HEK293T (cell line): ENCODE data around the gene RGS7.

Experiments
- CTCF ChIA-PET: fragments of 350-600 bp; formaldehyde crosslinking; extraction: SDS; loops from one replicate; lab custom pipeline; 2021; ENCODE audit warnings: antibody characterized with exemption, inconsistent platforms; lab: Yijun Ruan, JAX
- POLR2A ChIA-PET: fragments of 350-600 bp; formaldehyde crosslinking; extraction: SDS; loops from one replicate; lab custom pipeline; 2020; ENCODE audit warnings: antibody characterized with exemption, inconsistent platforms; lab: Yijun Ruan, JAX
- DNase-seq: peaks from one replicate; pipeline ENCODE4 v3.0.0; 2012; ENCODE audit warnings: mixed read lengths; ENCODE audit errors: extremely low spot score
- ARNT ChIP-seq: fragments of 450-650 bp; IDR thresholded peaks from 2 replicates; pipeline ENCODE4 v1.6.1; 2017; ENCODE audit warnings: mild to moderate bottlenecking
- BHLHE40 ChIP-seq: fragments of 450-650 bp; IDR thresholded peaks from 2 replicates; pipeline ENCODE4 v1.6.1; 2016; ENCODE audit warnings: mild to moderate bottlenecking, moderate library complexity, borderline replicate concordance
- CTBP1 ChIP-seq: fragments of 450-650 bp; IDR thresholded peaks from 2 replicates; pipeline ENCODE4 v1.6.1; 2016; ENCODE audit warnings: borderline replicate concordance
- ELF4 ChIP-seq: fragments of 450-650 bp; IDR thresholded peaks from 2 replicates; pipeline ENCODE4 v1.6.1; 2017; ENCODE audit warnings: antibody characterized with exemption
- FOXA1 ChIP-seq: fragments of 450-650 bp; IDR thresholded peaks from 2 replicates; pipeline ENCODE4 v1.6.1; 2016; ENCODE audit warnings: mild to moderate bottlenecking
- FOXK2 ChIP-seq: fragments of 450-650 bp; IDR thresholded peaks from 2 replicates; pipeline ENCODE4 v1.6.1; 2016; ENCODE audit warnings: mild to moderate bottlenecking
- FOXM1 ChIP-seq: fragments of 450-650 bp; IDR thresholded peaks from 2 replicates; pipeline ENCODE4 v1.6.1; 2017; ENCODE audit warnings: mild to moderate bottlenecking, borderline replicate concordance
- HDGF ChIP-seq: fragments of 450-650 bp; IDR thresholded peaks from 2 replicates; pipeline ENCODE4 v1.6.1; 2017; ENCODE audit warnings: antibody characterized with exemption, borderline replicate concordance
- L3MBTL2 ChIP-seq: fragments of 450-650 bp; conservative IDR thresholded peaks from 2 replicates; pipeline ENCODE4 v1.6.1; 2016; ENCODE audit warnings: mild to moderate bottlenecking
- LEF1 ChIP-seq: fragments of 450-650 bp; IDR thresholded peaks from 2 replicates; pipeline ENCODE4 v1.6.1; 2017; ENCODE audit warnings: mild to moderate bottlenecking, borderline replicate concordance
- NFRKB ChIP-seq: fragments of 450-650 bp; IDR thresholded peaks from 2 replicates; pipeline ENCODE4 v1.6.1; 2016; ENCODE audit warnings: mild to moderate bottlenecking, moderate library complexity
- PKNOX1 ChIP-seq: fragments of 450-650 bp; IDR thresholded peaks from 2 replicates; pipeline ENCODE4 v1.6.1; 2016
- SP1 ChIP-seq: fragments of 450-650 bp; IDR thresholded peaks from 2 replicates; pipeline ENCODE4 v1.6.1; 2017
- SUZ12 ChIP-seq: fragments of 450-650 bp; IDR thresholded peaks from 2 replicates; pipeline ENCODE4 v1.6.1; 2016; ENCODE audit warnings: mild to moderate bottlenecking
- TARDBP ChIP-seq: fragments of 450-650 bp; IDR thresholded peaks from 2 replicates; pipeline ENCODE4 v1.6.1; 2016
- ZNF384 ChIP-seq: fragments of 450-650 bp; IDR thresholded peaks from 2 replicates; pipeline ENCODE4 v1.6.1; 2016

RGS7 gene

GRCh38 chr1:240876071-240876470 lies 480.9 kb downstream of the RGS7 start:
- no peak for DNase-seq
- ChIA-PET CTCF (no interaction called here), POLR2A (no interaction called here)
- no peak for TF ChIP-seq BHLHE40
- no peak for TF ChIP-seq LEF1
- no peak for TF ChIP-seq ZNF384
- no peak for TF ChIP-seq ARNT
- TF ChIP-seq CTBP1: no peak
- no peak for TF ChIP-seq SP1
- TF ChIP-seq NFRKB: no peak
- TF ChIP-seq FOXA1: no peak
- TF ChIP-seq PKNOX1: no peak
- TF ChIP-seq FOXK2: no peak
- no peak for TF ChIP-seq FOXM1
- no peak for TF ChIP-seq ELF4
- no peak for TF ChIP-seq HDGF
- TF ChIP-seq TARDBP: no peak
- no peak for TF ChIP-seq SUZ12
- no peak for TF ChIP-seq L3MBTL2

- no peak for TF ChIP-seq ELF4
- TF ChIP-seq LEF1: no peak
- TF ChIP-seq TARDBP: no peak
- no peak for DNase-seq
- ChIA-PET CTCF (no interaction called here), POLR2A (no interaction called here)
These were observed 487.9 kb downstream of the RGS7 start for GRCh38 chr1:240869071-240869470.

- POLR2A ChIA-PET: no interaction called here
- no peak for TF ChIP-seq TARDBP
- no peak for TF ChIP-seq PKNOX1
- TF ChIP-seq HDGF: no peak
- no peak for TF ChIP-seq SP1
- no peak for TF ChIP-seq BHLHE40
- TF ChIP-seq CTBP1: no peak
- no peak for TF ChIP-seq ARNT
- TF ChIP-seq FOXM1: no peak
- CTCF ChIA-PET: interaction anchor here (1.8 kb wide), 1 partner anchor 21 kb away, joined by 6 read pairs; no protein-coding TSS in a partner anchor
These were observed 490.3 kb downstream of the RGS7 start for GRCh38 chr1:240866724-240867123.

GRCh38 chr1:240860023-240860422 lies 497.0 kb downstream of the RGS7 start:
- DNase-seq: no peak
- CTCF ChIA-PET: no interaction called here
- POLR2A ChIA-PET: no interaction called here
- TF ChIP-seq ZNF384 (no peak), ARNT (no peak), FOXK2 (no peak), SUZ12 (no peak), SP1 (no peak), PKNOX1 (no peak), HDGF (no peak), FOXA1 (no peak), L3MBTL2 (no peak), TARDBP (no peak), BHLHE40 (no peak), NFRKB (no peak), CTBP1 (no peak), LEF1 (no peak), FOXM1 (no peak), ELF4 (no peak)

More at GRCh38 chr1:240866724-240867123, 490.3 kb downstream of the RGS7 start:
- DNase-seq: no peak

GRCh38 chr1:240854367-240854766 lies 502.6 kb downstream of the RGS7 start:
- CTCF ChIA-PET: no interaction called here
- no peak for DNase-seq
- TF ChIP-seq PKNOX1 (no peak), ZNF384 (no peak), CTBP1 (no peak), SUZ12 (no peak), ARNT (no peak), FOXK2 (no peak), SP1 (no peak), NFRKB (no peak), FOXA1 (no peak), BHLHE40 (no peak), LEF1 (no peak), ELF4 (no peak)
- POLR2A ChIA-PET: no interaction called here

- no peak for TF ChIP-seq FOXK2
- 0 out of 2 replicates have a peak, but pooled peaks have one; percentile 4 for TF ChIP-seq PKNOX1
- ChIA-PET POLR2A (no interaction called here), CTCF (no interaction called here)
- no peak for DNase-seq
These were observed 509.7 kb downstream of the RGS7 start for GRCh38 chr1:240847325-240847724.
